OCI-LY7 (cell line): ENCODE measurements around the gene GLYAT.

Experiments used
- CTCF ChIP-seq: fragments of 200-600 bp; sonication (generic); conservative IDR thresholded peaks from 2 replicates; pipeline ENCODE4 v1.5.1; 2014; ENCODE audit warnings: mild to moderate bottlenecking, antibody characterized with exemption, low read length, moderate library complexity, mixed read lengths
- EZH2phosphoT487 ChIP-seq: fragments of 200-600 bp; sonication (generic); IDR thresholded peaks from 2 replicates; pipeline ENCODE4 v1.6.1; 2018; ENCODE audit warnings: low read depth, borderline replicate concordance, mild to moderate bottlenecking, mixed run types, antibody characterized with exemption, low read length, moderate library complexity, mixed read lengths

- TF ChIP-seq CTCF (no peak), EZH2phosphoT487 (no peak)
Measured at GRCh38 chr11:58731819-58732218, at the start of gene GLYAT.
